PFSK-1 (cell line): ENCODE data around the gene CCDC97. TPM values are rescaled to one million over a fixed set of nuclear protein-coding genes. Genes with fewer than 3 reads are reported as not detected.

Source experiments
- FOXP2 ChIP-seq: optimal IDR thresholded peaks from 2 replicates; pipeline ENCODE3; 2011; ENCODE audit warnings: borderline replicate concordance, control low read depth, inconsistent platforms; ENCODE audit not compliant: insufficient read depth; ENCODE audit errors: extremely low read length, extremely low read depth
- POLR2AphosphoS5 ChIP-seq: IDR thresholded peaks from 2 replicates; pipeline ENCODE4 v1.6.1; 2012; ENCODE audit warnings: low read depth, mild to moderate bottlenecking, control low read depth, low read length, moderate library complexity
- SIN3A ChIP-seq: IDR thresholded peaks from 2 replicates; pipeline ENCODE4 v1.6.1; 2012; ENCODE audit warnings: mild to moderate bottlenecking, low read length, moderate library complexity, borderline replicate concordance; ENCODE audit not compliant: insufficient read depth
- TAF1 ChIP-seq: IDR thresholded peaks from 2 replicates; pipeline ENCODE4 v1.6.1; 2012; ENCODE audit warnings: low read length, control low read depth, borderline replicate concordance; ENCODE audit not compliant: insufficient read depth
- polyA plus RNA-seq: library from polyadenylated mRNA; unstranded; fragments of >200 nt; gene quantifications from one replicate; pipeline ENCODE4 v1.2.1, GENCODE V29; 2012; ENCODE audit warnings: low read depth, missing spikeins; ENCODE audit not compliant: insufficient read length
- TF ChIP-seq, protein P1 (sequence below), 2 experiments: IDR thresholded peaks; 2 replicates each; pipeline versions ENCODE4 v1.6.1 to v1.8.0; 2011 to 2012; ENCODE audit warnings: low read depth in 2 of 2, low read length in 2 of 2, control low read depth in 1 of 2, inconsistent platforms in 1 of 2, mild to moderate bottlenecking in 1 of 2, moderate library complexity in 1 of 2; ENCODE audit not compliant: insufficient read depth in 1 of 2

The CCDC97 gene
- 33.6 TPM for polyA plus RNA-seq

DNA sequence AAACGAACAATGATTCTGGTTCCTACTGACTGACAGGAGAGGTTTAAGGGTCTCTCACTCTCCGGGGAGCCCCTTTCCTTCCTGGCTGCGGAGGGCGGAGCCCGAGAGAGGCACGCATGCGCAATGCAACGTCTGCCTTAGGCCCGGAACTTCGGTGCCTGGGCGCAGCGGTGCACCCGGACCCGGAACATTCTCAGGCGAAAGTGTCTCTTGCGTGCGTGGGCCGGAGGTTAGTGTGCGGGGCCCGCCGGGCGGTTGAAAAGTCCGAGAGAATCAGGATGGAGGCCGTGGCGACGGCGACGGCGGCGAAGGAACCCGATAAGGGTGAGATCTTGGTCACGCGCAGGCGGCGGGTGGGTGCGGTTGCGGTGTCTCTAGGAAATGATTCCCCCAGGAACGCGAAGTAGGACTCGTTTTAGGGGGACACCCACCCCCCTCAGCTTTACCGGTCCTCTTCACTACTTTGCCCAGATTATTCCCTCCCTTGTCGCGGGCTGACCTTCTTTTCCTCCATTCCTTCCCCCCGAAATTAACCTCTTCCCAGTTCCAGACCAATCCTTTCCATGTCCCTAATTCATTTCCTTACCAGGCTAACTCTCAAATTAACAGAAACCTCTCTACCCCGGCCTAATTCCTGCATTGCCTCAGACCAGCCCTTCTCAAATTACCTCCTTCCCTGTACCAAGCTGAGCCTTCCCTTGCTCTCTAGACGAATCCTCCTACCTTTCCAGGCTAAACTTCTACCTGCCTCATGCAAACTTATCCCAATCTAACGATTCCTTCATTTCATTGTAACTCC is at the start of gene CCDC97:
TSS of gene CCDC97 (plus strand) at position 140 of the 799 bp plus-strand sequence. CDS start at position 279, 139 bp downstream.
- peak; percentile 65 for TF ChIP-seq FOXP2
- peak; percentile 96; the same call in 1 of the 2 replicates for TF ChIP-seq POLR2AphosphoS5
- TF ChIP-seq SIN3A = peak; percentile 88; the same call in 1 of the 2 replicates
- TF ChIP-seq, protein P1, sequence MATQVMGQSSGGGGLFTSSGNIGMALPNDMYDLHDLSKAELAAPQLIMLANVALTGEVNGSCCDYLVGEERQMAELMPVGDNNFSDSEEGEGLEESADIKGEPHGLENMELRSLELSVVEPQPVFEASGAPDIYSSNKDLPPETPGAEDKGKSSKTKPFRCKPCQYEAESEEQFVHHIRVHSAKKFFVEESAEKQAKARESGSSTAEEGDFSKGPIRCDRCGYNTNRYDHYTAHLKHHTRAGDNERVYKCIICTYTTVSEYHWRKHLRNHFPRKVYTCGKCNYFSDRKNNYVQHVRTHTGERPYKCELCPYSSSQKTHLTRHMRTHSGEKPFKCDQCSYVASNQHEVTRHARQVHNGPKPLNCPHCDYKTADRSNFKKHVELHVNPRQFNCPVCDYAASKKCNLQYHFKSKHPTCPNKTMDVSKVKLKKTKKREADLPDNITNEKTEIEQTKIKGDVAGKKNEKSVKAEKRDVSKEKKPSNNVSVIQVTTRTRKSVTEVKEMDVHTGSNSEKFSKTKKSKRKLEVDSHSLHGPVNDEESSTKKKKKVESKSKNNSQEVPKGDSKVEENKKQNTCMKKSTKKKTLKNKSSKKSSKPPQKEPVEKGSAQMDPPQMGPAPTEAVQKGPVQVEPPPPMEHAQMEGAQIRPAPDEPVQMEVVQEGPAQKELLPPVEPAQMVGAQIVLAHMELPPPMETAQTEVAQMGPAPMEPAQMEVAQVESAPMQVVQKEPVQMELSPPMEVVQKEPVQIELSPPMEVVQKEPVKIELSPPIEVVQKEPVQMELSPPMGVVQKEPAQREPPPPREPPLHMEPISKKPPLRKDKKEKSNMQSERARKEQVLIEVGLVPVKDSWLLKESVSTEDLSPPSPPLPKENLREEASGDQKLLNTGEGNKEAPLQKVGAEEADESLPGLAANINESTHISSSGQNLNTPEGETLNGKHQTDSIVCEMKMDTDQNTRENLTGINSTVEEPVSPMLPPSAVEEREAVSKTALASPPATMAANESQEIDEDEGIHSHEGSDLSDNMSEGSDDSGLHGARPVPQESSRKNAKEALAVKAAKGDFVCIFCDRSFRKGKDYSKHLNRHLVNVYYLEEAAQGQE (IDR thresholded peaks at IDR 0.05; ENCODE audit: insufficient read depth in 1 of 2, low read depth in 2 of 2, low read length in 2 of 2) = peak in 1 of 2 experiments; percentile 16; a peak in 1 of 4 replicates
- peak; percentile 91; the same call in 1 of the 2 replicates for TF ChIP-seq TAF1

DNA sequence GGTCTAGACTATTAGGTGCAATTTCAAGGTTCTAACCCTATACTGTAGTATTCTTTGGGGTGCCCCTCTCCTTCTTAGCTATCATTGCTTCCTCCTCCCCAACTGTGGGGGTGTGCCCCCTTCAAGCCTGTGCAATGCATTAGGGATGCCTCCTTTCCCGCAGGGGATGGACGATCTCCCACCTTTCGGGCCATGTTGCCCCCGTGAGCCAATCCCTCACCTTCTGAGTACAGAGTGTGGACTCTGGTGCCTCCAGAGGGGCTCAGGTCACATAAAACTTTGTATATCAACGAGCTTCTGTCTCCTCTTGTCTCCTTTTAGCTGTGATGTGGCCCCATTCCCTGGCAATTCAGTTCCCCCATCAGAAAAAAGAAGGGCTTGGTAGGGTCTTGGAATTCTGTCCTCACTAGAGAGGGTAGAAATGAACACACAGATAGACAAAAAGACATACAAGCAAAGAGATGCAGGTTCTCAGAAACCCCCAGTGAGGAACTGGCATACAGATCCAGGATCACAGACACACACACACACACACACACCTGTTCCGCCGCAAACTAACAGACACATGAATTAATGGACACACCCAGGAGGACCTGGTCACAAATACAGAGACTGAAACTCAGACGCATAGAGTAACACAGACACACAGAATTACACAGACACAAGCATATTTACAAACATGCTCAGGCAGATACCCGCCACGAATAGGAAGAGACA is 48.3 kb upstream of the CCDC97 start:
- no peak for TF ChIP-seq TAF1
- TF ChIP-seq SIN3A = no peak
- TF ChIP-seq, protein P1 (IDR thresholded peaks at IDR 0.05; ENCODE audit: insufficient read depth in 1 of 2, low read depth in 2 of 2, low read length in 2 of 2) = no peak
- TF ChIP-seq POLR2AphosphoS5 = no peak
- TF ChIP-seq FOXP2 = no peak

DNA sequence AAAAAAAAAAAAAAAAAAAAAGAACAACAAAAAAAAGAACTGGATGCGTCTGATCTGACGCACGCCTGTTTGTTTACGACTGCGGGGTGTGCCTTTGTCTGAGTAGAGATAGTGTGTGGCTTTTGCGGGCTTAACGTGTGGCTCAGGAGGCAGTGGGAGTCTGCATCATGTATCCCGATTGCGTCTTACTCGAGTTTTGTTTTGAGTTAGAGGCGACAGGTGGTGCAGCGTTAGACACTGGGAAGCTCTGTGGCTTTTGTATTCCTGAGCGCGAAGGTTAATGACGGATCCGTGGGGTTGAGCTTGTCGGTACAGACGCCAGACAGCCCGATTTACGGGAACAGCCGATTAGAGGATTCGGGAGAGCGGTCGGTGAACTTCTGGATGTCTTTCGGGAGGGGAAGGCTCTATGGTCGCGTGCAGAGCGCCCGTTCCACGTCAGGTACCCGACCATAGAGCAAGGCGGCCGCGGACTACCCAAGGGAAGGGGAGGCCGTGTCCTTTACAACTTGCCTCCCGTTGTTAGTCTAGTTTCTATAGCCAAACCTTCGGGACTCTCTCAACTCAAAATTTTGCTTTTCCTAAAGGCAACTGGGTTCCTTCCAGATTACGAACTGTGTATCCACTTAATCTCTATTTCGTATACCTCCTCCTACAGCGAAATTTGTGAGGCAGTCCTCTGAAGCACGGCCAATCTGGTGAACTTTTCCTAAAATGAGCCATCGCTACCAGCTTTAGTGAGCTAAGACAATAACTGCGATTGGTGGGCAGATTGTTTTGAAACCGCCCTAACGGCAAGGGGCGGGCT is 46.7 kb upstream of the CCDC97 start:
- TF ChIP-seq, protein P1 (IDR thresholded peaks at IDR 0.05; ENCODE audit: insufficient read depth in 1 of 2, low read depth in 2 of 2, low read length in 2 of 2) = no peak
- TF ChIP-seq TAF1 (peak; percentile 90; the same call in 1 of the 2 replicates), SIN3A (0 out of 2 replicates have a peak, but pooled peaks have one; percentile 23), POLR2AphosphoS5 (peak; percentile 58), FOXP2 (no peak)

DNA sequence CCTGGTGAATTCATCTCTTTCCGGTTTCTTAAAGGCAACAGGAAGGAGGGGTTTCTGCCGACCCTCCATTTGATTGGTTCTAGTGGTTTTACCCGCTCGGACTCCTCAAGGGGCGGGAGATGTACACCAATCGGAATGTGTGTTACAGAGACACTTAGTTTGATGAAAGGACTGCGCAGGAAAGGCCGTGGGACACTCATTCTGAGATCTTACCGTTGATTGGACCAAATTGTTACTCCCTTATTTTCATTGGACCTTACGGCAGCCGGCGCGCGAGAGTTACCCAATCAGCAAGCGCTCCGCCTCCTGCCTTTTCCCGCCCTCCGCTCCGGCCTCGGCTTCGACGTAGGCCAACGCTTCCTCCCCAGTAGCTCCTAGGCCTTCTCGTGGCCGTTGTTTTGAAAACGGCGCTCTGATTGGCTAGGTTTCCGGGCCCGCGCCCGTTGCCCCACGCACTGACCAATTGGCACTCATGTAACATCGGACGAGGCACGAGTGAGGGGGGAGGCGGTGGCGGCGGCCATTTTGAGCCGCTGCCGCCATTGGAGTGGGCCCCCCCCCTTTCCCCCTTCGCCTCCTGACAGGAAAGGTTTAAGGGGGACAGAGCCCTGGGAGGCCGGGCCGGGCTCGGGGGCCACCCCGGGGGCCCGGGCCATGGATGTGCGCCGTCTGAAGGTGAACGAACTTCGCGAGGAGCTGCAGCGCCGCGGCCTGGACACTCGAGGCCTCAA is 46.0 kb upstream of the CCDC97 start, which contains the start of gene HNRNPUL1:
TSS of gene HNRNPUL1 (plus strand) at position 523 of the 731 bp plus-strand sequence. CDS start at position 655, 132 bp downstream.
- TF ChIP-seq, protein P1 (IDR thresholded peaks at IDR 0.05; ENCODE audit: insufficient read depth in 1 of 2, low read depth in 2 of 2, low read length in 2 of 2) = peak in 1 of 2 experiments; percentile 43; a peak in 1 of 4 replicates
- TF ChIP-seq TAF1 (peak; percentile 88), POLR2AphosphoS5 (peak; percentile 40; the same call in 1 of the 2 replicates), FOXP2 (peak; percentile 24), SIN3A (0 out of 2 replicates have a peak, but pooled peaks have one; percentile 26)
